ENCODE measurements around the gene ARHGEF40. TPM values are rescaled to one million over a fixed set of nuclear protein-coding genes. Genes with fewer than 3 reads are reported as not detected.

Gene ARHGEF40
- polyA plus RNA-seq, 1 experiment: 62.7 TPM

DNA sequence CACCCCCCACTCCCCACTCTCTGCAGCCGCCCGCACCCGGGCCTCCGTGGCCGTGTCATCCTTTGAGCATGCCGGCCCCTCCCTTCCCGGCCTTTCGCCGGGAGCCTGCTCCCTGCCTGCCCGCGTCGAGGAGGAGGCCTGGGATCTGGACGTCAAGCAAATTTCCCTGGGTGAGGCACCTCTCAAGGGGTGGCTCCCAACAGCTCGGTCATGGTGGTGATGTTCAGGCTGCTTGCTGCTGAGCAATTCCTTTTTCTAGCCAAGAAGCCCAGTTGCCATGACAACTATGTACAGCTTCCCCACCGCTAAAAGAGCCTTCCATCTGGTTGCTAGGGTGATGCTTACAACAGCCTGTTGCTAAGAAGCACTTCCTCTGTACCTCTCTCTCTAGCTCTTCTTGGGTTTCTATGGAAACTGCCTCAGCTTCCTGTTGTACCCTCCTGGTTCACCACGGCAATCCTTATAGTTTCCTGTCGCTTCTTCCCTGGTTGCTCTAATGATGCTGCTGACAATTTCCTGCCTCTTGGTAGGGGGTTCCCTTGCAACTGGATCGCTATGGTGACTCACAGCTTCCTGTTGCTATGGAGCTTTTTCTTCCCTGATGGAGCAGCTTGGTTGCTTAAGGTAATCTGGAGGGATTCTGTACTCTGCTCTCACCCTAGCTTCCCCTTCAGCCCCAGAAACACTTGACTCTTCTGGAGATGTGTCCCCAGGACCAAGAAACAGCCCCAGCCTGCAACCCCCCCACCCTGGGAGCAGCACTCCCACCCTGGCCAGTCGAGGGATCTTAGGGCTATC is 17.4 kb downstream of the ARHGEF40 start:
- Histone ChIP-seq H3K27me3 (ENCODE audit: control insufficient read depth, insufficient read depth, low read length) (no peaks in the 10 kb centered on the region), H3K4me3 (ENCODE audit: low read depth, low read length) (no peak overlapping the region), H3K36me3 (ENCODE audit: control insufficient read depth, insufficient read depth, low read length) (peaks cover 14% of the 10 kb centered on the region)
- TF ChIP-seq, protein P1, sequence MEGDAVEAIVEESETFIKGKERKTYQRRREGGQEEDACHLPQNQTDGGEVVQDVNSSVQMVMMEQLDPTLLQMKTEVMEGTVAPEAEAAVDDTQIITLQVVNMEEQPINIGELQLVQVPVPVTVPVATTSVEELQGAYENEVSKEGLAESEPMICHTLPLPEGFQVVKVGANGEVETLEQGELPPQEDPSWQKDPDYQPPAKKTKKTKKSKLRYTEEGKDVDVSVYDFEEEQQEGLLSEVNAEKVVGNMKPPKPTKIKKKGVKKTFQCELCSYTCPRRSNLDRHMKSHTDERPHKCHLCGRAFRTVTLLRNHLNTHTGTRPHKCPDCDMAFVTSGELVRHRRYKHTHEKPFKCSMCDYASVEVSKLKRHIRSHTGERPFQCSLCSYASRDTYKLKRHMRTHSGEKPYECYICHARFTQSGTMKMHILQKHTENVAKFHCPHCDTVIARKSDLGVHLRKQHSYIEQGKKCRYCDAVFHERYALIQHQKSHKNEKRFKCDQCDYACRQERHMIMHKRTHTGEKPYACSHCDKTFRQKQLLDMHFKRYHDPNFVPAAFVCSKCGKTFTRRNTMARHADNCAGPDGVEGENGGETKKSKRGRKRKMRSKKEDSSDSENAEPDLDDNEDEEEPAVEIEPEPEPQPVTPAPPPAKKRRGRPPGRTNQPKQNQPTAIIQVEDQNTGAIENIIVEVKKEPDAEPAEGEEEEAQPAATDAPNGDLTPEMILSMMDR (IDR thresholded peaks at IDR 0.05; ENCODE audit: insufficient read depth, low read depth, low read length): no peak
- DNase-seq (ENCODE audit: low read depth): peak; percentile 76
- POLR2A ChIA-PET: no interaction called here
- CTCF ChIA-PET: interaction anchor here (0.8 to 5.8 kb wide), 10 partner anchors 8 to 73 kb away, joined by 3 to 55 read pairs (median 8); partner anchors contain the start of gene ARHGEF40

DNA sequence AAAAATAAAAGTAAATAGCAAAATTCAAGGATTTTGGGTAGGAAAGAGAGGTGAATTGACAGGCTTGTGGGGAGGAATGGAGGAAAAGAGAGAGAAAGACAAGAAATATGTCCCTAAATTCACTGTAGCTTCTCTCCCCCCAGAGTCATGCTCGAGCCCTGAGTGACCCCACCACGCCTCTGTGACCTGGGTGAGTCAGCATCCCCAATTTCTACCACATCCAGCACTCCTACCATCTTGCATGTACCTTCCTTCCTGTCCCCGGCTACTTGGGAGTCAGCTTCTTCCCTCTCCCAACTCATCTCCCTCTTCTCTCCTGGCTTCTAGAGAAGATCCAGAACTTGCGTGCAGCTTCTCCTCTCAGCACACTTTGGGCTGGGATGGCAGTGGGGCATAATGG is 18.6 kb downstream of the ARHGEF40 start:
- H3K36me3 ChIP-seq (ENCODE audit: control insufficient read depth, insufficient read depth, low read length): peaks cover 14% of the 10 kb centered on the region
- no peak for DNase-seq (ENCODE audit: low read depth)
- ChIA-PET POLR2A (no interaction called here), CTCF (interaction anchor here (0.8 to 5.8 kb wide), 11 partner anchors 8 to 74 kb away, joined by 3 to 55 read pairs (median 7); partner anchors contain the start of genes ARHGEF40, RNASE13 and TMEM253)
- H3K4me3 ChIP-seq (ENCODE audit: low read depth, low read length): no peak overlapping the region
- no peaks in the 10 kb centered on the region for H3K27me3 ChIP-seq (ENCODE audit: control insufficient read depth, insufficient read depth, low read length)
- TF ChIP-seq, protein P1 (IDR thresholded peaks at IDR 0.05; ENCODE audit: insufficient read depth, low read depth, low read length): no peak

DNA sequence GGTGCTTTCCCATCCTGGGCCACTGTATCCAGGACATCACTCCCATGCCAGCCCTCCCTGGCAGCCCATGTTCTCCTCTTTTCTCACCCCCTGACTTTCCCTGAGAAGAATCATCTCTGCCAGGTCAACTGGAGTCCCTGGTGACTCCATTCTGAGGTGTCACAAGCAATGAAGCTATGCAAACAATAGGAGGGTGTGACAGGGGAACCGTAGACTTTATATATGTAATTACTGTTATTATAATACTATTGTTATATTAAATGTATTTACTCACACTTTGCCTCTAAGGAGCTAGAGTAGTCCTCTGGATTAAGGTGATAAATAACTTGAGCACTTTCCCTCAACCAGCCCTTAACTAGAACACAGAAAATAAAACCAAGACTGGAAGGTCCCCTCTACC is 19.2 kb downstream of the ARHGEF40 start:
- TF ChIP-seq, protein P1 (IDR thresholded peaks at IDR 0.05; ENCODE audit: insufficient read depth, low read depth, low read length): no peak
- no peaks in the 10 kb centered on the region for H3K27me3 ChIP-seq (ENCODE audit: control insufficient read depth, insufficient read depth, low read length)
- H3K36me3 ChIP-seq (ENCODE audit: control insufficient read depth, insufficient read depth, low read length): peaks cover 14% of the 10 kb centered on the region
- no peak for DNase-seq (ENCODE audit: low read depth)
- CTCF ChIA-PET: interaction anchor here (0.5 to 5.8 kb wide), 9 partner anchors 10 to 350 kb away, joined by 3 to 55 read pairs (median 10); partner anchors contain the start of gene ARHGEF40
- POLR2A ChIA-PET: no interaction called here
- H3K4me3 ChIP-seq (ENCODE audit: low read depth, low read length): no peak overlapping the region

DNA sequence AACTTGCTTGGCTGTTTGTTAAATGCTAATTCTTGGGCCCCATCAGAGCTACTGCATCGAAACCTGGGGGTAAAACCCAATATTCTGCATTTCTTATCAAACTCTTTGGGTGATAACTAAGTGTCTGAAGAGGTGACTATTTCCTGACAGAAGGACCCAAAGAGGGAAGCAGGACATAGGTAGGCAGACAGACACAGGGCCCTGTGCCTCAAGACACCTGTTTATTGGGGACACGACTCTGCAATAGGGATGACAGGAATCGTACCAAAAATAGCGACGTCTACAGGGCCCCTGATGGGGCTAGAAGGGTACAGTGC is 19.7 kb downstream of the ARHGEF40 start:
- POLR2A ChIA-PET: no interaction called here
- Histone ChIP-seq H3K36me3 (ENCODE audit: control insufficient read depth, insufficient read depth, low read length) (peaks cover 14% of the 10 kb centered on the region), H3K4me3 (ENCODE audit: low read depth, low read length) (no peak overlapping the region), H3K27me3 (ENCODE audit: control insufficient read depth, insufficient read depth, low read length) (no peaks in the 10 kb centered on the region)
- DNase-seq (ENCODE audit: low read depth): no peak
- TF ChIP-seq, protein P1 (IDR thresholded peaks at IDR 0.05; ENCODE audit: insufficient read depth, low read depth, low read length): no peak
- CTCF ChIA-PET: interaction anchor here (0.5 to 5.8 kb wide), 9 partner anchors 10 to 349 kb away, joined by 3 to 55 read pairs (median 10); partner anchors contain the start of gene ARHGEF40

DNA sequence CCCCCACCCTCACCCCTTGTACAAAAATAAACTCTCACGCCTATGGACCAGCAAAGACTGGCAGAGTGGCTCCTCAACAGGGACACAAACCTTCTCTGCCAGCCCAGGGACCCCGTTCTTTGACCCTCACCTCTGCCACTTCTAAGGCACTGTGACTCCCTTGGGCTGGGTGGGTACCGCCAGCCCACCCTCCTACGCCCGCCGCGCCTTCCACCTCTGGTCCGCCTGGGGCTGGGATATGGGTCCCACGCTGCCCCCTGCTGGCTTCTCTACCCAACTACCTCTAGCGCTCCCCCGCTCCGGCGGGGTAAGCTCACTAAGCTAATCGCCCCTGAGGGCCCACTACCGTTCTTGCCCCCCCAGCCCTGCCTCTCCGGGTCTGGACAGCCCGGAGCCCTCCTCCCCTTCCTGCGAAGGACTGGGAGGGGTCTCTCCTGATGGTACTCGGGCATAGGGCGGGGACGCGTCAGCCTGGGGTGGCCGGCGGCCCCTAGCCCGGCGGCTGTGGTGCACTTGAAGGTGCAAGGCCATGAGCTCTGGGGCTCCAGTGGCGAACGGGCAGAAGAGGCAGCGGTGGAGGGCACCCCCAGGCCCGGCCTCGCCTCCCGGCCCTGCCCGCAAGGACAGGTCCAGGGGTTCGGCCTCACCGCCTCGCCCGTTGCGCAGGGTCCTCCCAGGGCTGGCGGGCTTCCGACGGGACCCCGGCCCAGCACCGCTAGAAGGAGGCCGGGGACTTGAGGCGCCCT is 20.3 kb downstream of the ARHGEF40 start:
- ChIA-PET CTCF (interaction anchor here (0.9 to 5.8 kb wide), 9 partner anchors 11 to 76 kb away, joined by 3 to 55 read pairs (median 10); partner anchors contain the start of gene ARHGEF40), POLR2A (no interaction called here)
- H3K36me3 ChIP-seq (ENCODE audit: control insufficient read depth, insufficient read depth, low read length): peaks cover 11% of the 10 kb centered on the region
- TF ChIP-seq, protein P1 (IDR thresholded peaks at IDR 0.05; ENCODE audit: insufficient read depth, low read depth, low read length): peak; percentile 61
- H3K4me3 ChIP-seq (ENCODE audit: low read depth, low read length): no peak overlapping the region
- H3K27me3 ChIP-seq (ENCODE audit: control insufficient read depth, insufficient read depth, low read length): no peaks in the 10 kb centered on the region
- DNase-seq (ENCODE audit: low read depth): no peak
